Measurements from ENCODE around the gene KIF26A. TPM values are rescaled to one million over a fixed set of nuclear protein-coding genes. Genes with fewer than 3 reads are reported as not detected.

Gene KIF26A
- total and polyA plus RNA-seq, 2 of the 4 experiments (the other 2 are of a cell fraction): not detected

- no peak overlapping the region for H3K4me2 ChIP-seq (ENCODE audit: low read depth, low read length)
- H2BK20ac ChIP-seq (ENCODE audit: low read depth, low read length): no peak overlapping the region
- no peak overlapping the region for H3K4me3 ChIP-seq (ENCODE audit: insufficient read depth, low read depth, low read length)
- CTCF ChIA-PET: no interaction called here
- no peaks in the 10 kb centered on the region for H3K79me1 ChIP-seq (ENCODE audit: low read depth in 1 of 2, low read length in 2 of 2)
- no peak overlapping the region for H4K5ac ChIP-seq (ENCODE audit: low read depth, low read length)
- no peak overlapping the region for H2AK5ac ChIP-seq (ENCODE audit: low read depth, low read length)
- no peak overlapping the region for H2AFZ ChIP-seq (replicated peaks; ENCODE audit: low read length, poor library complexity)
- H3K36me3 ChIP-seq (ENCODE audit: control insufficient read depth, insufficient read depth, low read length): no peaks in the 10 kb centered on the region
- no peak overlapping the region for H2BK15ac ChIP-seq (ENCODE audit: low read depth, low read length)
- H2BK120ac ChIP-seq (ENCODE audit: low read depth, low read length): no peak overlapping the region
- DNase-seq: no peak
- no peak for ATAC-seq (ENCODE audit: low read depth)
- no peaks in the 10 kb centered on the region for H4K20me1 ChIP-seq (ENCODE audit: insufficient read depth, low read length)
- no peak overlapping the region for H3K9ac ChIP-seq (ENCODE audit: low read depth, low read length)
- H3K9me3 ChIP-seq (ENCODE audit: control insufficient read depth, insufficient read depth, low read length): peaks cover 57% of the 10 kb centered on the region
- H4K91ac ChIP-seq (ENCODE audit: insufficient read depth, low read depth, low read length): no peak overlapping the region
- TF ChIP-seq BHLHE40 (IDR thresholded peaks at IDR 0.05; ENCODE audit: low read depth, low read length) (no peak), USF2 (IDR thresholded peaks at IDR 0.05; ENCODE audit: low read depth, low read length) (no peak)
- no peak overlapping the region for H3K56ac ChIP-seq (ENCODE audit: extremely low read depth, insufficient read depth, low read length)
- in situ Hi-C loops (cut with MboI; ENCODE audit: low sequenced_read_pairs): no loop called here
- no TSS peak for BruUV-seq (replicated peaks)
- H3K18ac ChIP-seq (ENCODE audit: low read depth, low read length): no peak overlapping the region
- no peak overlapping the region for H2AK9ac ChIP-seq (replicated peaks; ENCODE audit: low read depth, low read length, poor library complexity)
- dilution Hi-C loops (cut with HindIII; ENCODE audit: low sequenced_read_pairs, unreplicated experiment): no loop called here
- no peak overlapping the region for H2BK5ac ChIP-seq (ENCODE audit: low read depth, low read length, poor library complexity, severe bottlenecking)
- no peak overlapping the region for H3K27ac ChIP-seq (ENCODE audit: insufficient read depth, low read length)
- H4K8ac ChIP-seq (ENCODE audit: low read depth in 2 of 2, low read length in 2 of 2): no peak overlapping the region
- WGBS, 2 experiments (ENCODE audit: extremely low coverage in 2 of 2, insufficient read length in 1 of 2): 81% methylated on average over 5 of the region's 9 CpGs; no CpG with 5 or more reads in 1 of the 2 experiments
- no peak overlapping the region for H3K23ac ChIP-seq (ENCODE audit: low read depth, low read length)
- H3K4ac ChIP-seq (ENCODE audit: low read depth, low read length): no peak overlapping the region
- H3K14ac ChIP-seq (replicated peaks; ENCODE audit: low read depth, low read length): no peak overlapping the region
- intact Hi-C loops (cut with micrococcal nuclease): no loop called here
- POLR2A ChIA-PET (ENCODE audit: unreplicated experiment): no interaction called here
- H3K27me3 ChIP-seq (ENCODE audit: control insufficient read depth, insufficient read depth, low read length): no peaks in the 10 kb centered on the region
- H3K9me1 ChIP-seq (ENCODE audit: insufficient read depth, low read length): no peaks in the 10 kb centered on the region
- H3K4me1 ChIP-seq (ENCODE audit: control insufficient read depth, insufficient read depth, low read length): no peaks in the 10 kb centered on the region
Observed at GRCh38 chr14:104201496-104201895, 63.1 kb downstream of the KIF26A start.

Measured in IMR-90 (cell line).